Kidney capillary endothelial cell (primary cell): ENCODE measurements around the gene PIGO.
A peak's percentile ranks its signal among the peaks of the same experiment; 100 is the strongest.

ENCODE experiments used
- DNase-seq: peaks from one replicate; pipeline ENCODE4 v3.0.0-alpha.2; 2018; ENCODE audit warnings: low spot score

The PIGO gene

GRCh38 chr9:35070823-35071813 lies 25.3 kb downstream of the PIGO start:
- DNase-seq: no peak

GRCh38 chr9:35069020-35069419 lies 27.4 kb downstream of the PIGO start:
- DNase-seq: no peak

GRCh38 chr9:35067056-35067455 lies 29.3 kb downstream of the PIGO start:
- no peak for DNase-seq

- DNase-seq: no peak
Measured at GRCh38 chr9:35060548-35061207, 35.7 kb downstream of the PIGO start.

GRCh38 chr9:35059438-35059837 lies 37.0 kb downstream of the PIGO start:
- DNase-seq: no peak

GRCh38 chr9:35057271-35057620 lies 39.1 kb downstream of the PIGO start:
- DNase-seq: no peak

GRCh38 chr9:35056571-35057270 lies 39.7 kb downstream of the PIGO start:
- no peak for DNase-seq

- no peak for DNase-seq
Measured at GRCh38 chr9:35054871-35055644, 41.3 kb downstream of the PIGO start.

- no peak for DNase-seq
Measured at GRCh38 chr9:35054185-35054835, 42.1 kb downstream of the PIGO start.

GRCh38 chr9:35051069-35051967 lies 45.1 kb downstream of the PIGO start:
- peak; percentile 52 for DNase-seq

- DNase-seq: no peak
Measured at GRCh38 chr9:35048511-35048910, 47.9 kb downstream of the PIGO start.

GRCh38 chr9:35044071-35044470 lies 52.3 kb downstream of the PIGO start:
- no peak for DNase-seq

GRCh38 chr9:35042891-35043545 lies 53.4 kb downstream of the PIGO start:
- DNase-seq: no peak

GRCh38 chr9:35042081-35042604 lies 54.2 kb downstream of the PIGO start:
- no peak for DNase-seq
